ENCODE data around the gene HLX.

The HLX gene

DNA sequence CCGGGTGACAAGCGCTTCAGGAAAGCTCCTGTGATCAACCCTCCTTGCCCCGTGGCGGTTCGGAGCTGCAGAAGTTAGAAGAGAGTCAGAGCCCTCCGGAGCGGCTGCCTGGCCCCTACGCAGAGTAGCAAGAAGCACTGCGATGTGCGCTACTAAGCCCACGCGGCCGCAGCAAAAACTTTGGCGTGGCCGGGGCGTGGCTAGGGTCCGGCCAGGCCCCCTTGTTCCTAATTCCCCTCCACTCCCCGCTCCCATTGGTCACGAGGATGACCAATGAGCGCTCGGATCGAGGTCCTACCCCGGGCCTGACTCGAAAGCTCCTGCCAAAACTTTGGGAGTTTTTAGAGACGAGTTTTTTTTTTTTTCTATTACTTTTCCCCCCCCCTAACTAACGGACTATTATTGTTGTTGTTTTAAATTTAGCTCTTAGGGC lies at the start of gene HLX:
HLX (plus strand) TSS at position 368 of the 433 bp plus-strand sequence. CDS start 415 bp downstream, outside the sequence.
- TF ChIP-seq, protein P1, sequence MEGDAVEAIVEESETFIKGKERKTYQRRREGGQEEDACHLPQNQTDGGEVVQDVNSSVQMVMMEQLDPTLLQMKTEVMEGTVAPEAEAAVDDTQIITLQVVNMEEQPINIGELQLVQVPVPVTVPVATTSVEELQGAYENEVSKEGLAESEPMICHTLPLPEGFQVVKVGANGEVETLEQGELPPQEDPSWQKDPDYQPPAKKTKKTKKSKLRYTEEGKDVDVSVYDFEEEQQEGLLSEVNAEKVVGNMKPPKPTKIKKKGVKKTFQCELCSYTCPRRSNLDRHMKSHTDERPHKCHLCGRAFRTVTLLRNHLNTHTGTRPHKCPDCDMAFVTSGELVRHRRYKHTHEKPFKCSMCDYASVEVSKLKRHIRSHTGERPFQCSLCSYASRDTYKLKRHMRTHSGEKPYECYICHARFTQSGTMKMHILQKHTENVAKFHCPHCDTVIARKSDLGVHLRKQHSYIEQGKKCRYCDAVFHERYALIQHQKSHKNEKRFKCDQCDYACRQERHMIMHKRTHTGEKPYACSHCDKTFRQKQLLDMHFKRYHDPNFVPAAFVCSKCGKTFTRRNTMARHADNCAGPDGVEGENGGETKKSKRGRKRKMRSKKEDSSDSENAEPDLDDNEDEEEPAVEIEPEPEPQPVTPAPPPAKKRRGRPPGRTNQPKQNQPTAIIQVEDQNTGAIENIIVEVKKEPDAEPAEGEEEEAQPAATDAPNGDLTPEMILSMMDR (conservative IDR thresholded peaks at IDR 0.05; ENCODE audit: low read depth, low read length) = no peak
- peak within 1 kb of the TSS; percentile 34 for H3K4me3 ChIP-seq (ENCODE audit: low read length)
- no peak for DNase-seq (ENCODE audit: low read depth)

GRCh38 chr1:220833436-220833835 lies 45.8 kb upstream of the HLX start:
- TF ChIP-seq, protein P1 (conservative IDR thresholded peaks at IDR 0.05; ENCODE audit: low read depth, low read length) = no peak
- no peak for DNase-seq (ENCODE audit: low read depth)
- no peak overlapping the region for H3K4me3 ChIP-seq (ENCODE audit: low read length)

DNA sequence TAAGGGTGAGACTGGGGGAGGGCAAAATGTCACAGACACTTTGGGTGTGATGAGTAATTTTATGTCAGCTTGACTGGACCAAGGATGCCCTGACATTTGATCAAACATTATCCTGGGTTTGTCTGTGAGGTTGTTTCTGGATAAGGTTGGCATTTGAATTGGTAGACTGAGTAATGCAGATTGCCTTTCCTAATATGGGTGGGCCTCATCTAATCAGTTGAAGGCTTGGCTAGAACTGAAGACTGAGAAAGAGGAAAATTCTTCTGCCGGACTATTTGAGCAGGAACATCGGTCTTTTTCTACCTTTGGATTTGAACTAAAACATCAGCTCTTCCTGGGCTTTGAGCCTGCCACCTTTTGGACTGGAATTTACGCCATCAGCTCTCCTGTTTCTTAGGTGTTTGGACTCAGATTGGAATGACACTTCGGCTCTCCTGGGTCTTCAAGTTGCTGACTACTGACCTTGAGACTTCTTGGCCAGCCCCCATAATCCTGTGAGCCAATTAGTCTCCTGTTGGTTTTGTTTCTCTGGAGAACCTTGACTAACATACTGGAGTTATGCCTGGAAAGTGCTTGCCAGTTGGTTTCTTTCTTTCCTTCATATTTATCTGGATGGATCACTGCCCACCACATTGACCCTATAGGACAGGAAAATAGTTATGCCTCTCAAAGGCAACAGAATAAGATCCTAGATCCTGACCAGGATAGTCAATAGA lies 44.9 kb upstream of the HLX start:
- DNase-seq (ENCODE audit: low read depth) = no peak
- no peak overlapping the region for H3K4me3 ChIP-seq (ENCODE audit: low read length)
- TF ChIP-seq, protein P1 (conservative IDR thresholded peaks at IDR 0.05; ENCODE audit: low read depth, low read length) = no peak

GRCh38 chr1:220838578-220838977 lies 40.7 kb upstream of the HLX start:
- TF ChIP-seq, protein P1 (conservative IDR thresholded peaks at IDR 0.05; ENCODE audit: low read depth, low read length) = no peak
- no peak for DNase-seq (ENCODE audit: low read depth)
- H3K4me3 ChIP-seq (ENCODE audit: low read length) = no peak overlapping the region

GRCh38 chr1:220839474-220839873 lies 39.8 kb upstream of the HLX start:
- H3K4me3 ChIP-seq (ENCODE audit: low read length) = no peak overlapping the region
- TF ChIP-seq, protein P1 (conservative IDR thresholded peaks at IDR 0.05; ENCODE audit: low read depth, low read length) = no peak
- DNase-seq (ENCODE audit: low read depth) = no peak

GRCh38 chr1:220841293-220841692 lies 38.0 kb upstream of the HLX start:
- TF ChIP-seq, protein P1 (conservative IDR thresholded peaks at IDR 0.05; ENCODE audit: low read depth, low read length) = no peak
- no peak overlapping the region for H3K4me3 ChIP-seq (ENCODE audit: low read length)
- DNase-seq (ENCODE audit: low read depth) = no peak

- H3K4me3 ChIP-seq (ENCODE audit: low read length) = no peak overlapping the region
- TF ChIP-seq, protein P1 (conservative IDR thresholded peaks at IDR 0.05; ENCODE audit: low read depth, low read length) = no peak
- DNase-seq (ENCODE audit: low read depth) = no peak
These were observed 35.7 kb upstream of the HLX start for GRCh38 chr1:220843481-220844011.

Data from retinal pigment epithelial cell (primary cell).